RKO (cell line): ENCODE measurements around the gene GTPBP2.
"Not testable (repeated sequence)": the region's sequence is repeated elsewhere in the genome, so short reads cannot be mapped to it uniquely, and the experiment has no call there.

Source experiments
- DNase-seq: peaks from one replicate; pipeline ENCODE4 v3.0.0-alpha.2; 2016; ENCODE audit warnings: low spot score

Gene GTPBP2

GRCh38 chr6:43629104-43629504 lies at the start of gene GTPBP2:
TSS of gene GTPBP2 (minus strand) at chr6:43629264. CDS start at chr6:43629162, 102 bp downstream.
- peak; percentile 99 for DNase-seq

GRCh38 chr6:43678341-43678740 lies 49.3 kb upstream of the GTPBP2 start:
- DNase-seq, result no peak

- no peak for DNase-seq
Observed at GRCh38 chr6:43677759-43678158, 48.7 kb upstream of the GTPBP2 start.

GRCh38 chr6:43676962-43677606 lies 48.0 kb upstream of the GTPBP2 start:
- DNase-seq, result no peak

GRCh38 chr6:43674921-43675320 lies 45.9 kb upstream of the GTPBP2 start:
- no peak for DNase-seq

- DNase-seq, result no peak
Observed at GRCh38 chr6:43674291-43674690, 45.2 kb upstream of the GTPBP2 start.

- no peak for DNase-seq
Observed at GRCh38 chr6:43673444-43674084, 44.5 kb upstream of the GTPBP2 start.

GRCh38 chr6:43671801-43672690 lies 43.0 kb upstream of the GTPBP2 start:
- no peak for DNase-seq

- no peak for DNase-seq
Observed at GRCh38 chr6:43671011-43671800, 42.1 kb upstream of the GTPBP2 start.

- DNase-seq, result no peak
Observed at GRCh38 chr6:43670623-43670986, 41.5 kb upstream of the GTPBP2 start.

- DNase-seq, result no peak
Observed at GRCh38 chr6:43669922-43670622, 41.0 kb upstream of the GTPBP2 start.

- peak; percentile 58 for DNase-seq
Observed at GRCh38 chr6:43669050-43669921, 40.2 kb upstream of the GTPBP2 start.

GRCh38 chr6:43668151-43669028 lies 39.3 kb upstream of the GTPBP2 start:
- no peak for DNase-seq

GRCh38 chr6:43667245-43668150 lies 38.4 kb upstream of the GTPBP2 start:
- DNase-seq, result peak; percentile 51

GRCh38 chr6:43666196-43666920 lies 37.3 kb upstream of the GTPBP2 start:
- DNase-seq, result no peak

GRCh38 chr6:43665376-43665775 lies 36.3 kb upstream of the GTPBP2 start:
- no peak for DNase-seq

GRCh38 chr6:43662948-43663347 lies 33.9 kb upstream of the GTPBP2 start:
- DNase-seq, result not testable (repeated sequence)

- DNase-seq, result no peak
Observed at GRCh38 chr6:43658161-43658560, 29.1 kb upstream of the GTPBP2 start.
